Activated CD4-positive, CD25-positive, alpha-beta regulatory T cell (primary cell): ENCODE measurements around the gene ZNF699.
A peak's percentile ranks its signal among the peaks of the same experiment; 100 is the strongest.
"Not testable (repeated sequence)": the region's sequence is repeated elsewhere in the genome, so short reads cannot be mapped to it uniquely, and the experiment has no call there.

ENCODE experiments used
- DNase-seq, 4 experiments: peaks; one replicate each; lab custom pipeline; 2025; lab: John Stamatoyannopoulos, UW

Gene ZNF699

GRCh38 chr19:9309139-9309973 lies at the start of gene ZNF699:
Gene ZNF699, minus strand, starts transcription at chr19:9309838. Its CDS starts 4,719 bp downstream, at chr19:9305119.
- peak; percentile 95 to 97 (median 96) for DNase-seq

GRCh38 chr19:9354651-9355050 lies 45.0 kb upstream of the ZNF699 start:
- DNase-seq: no peak

- no peak for DNase-seq
Observed at GRCh38 chr19:9353011-9353410, 43.4 kb upstream of the ZNF699 start.

- DNase-seq: no peak
Observed at GRCh38 chr19:9352505-9352904, 42.9 kb upstream of the ZNF699 start.

GRCh38 chr19:9348671-9349070 lies 39.0 kb upstream of the ZNF699 start:
- DNase-seq: no peak

GRCh38 chr19:9348253-9348652 lies 38.6 kb upstream of the ZNF699 start:
- DNase-seq: no peak

GRCh38 chr19:9345005-9345404 lies 35.4 kb upstream of the ZNF699 start:
- DNase-seq: no peak

GRCh38 chr19:9342610-9343304 lies 33.1 kb upstream of the ZNF699 start:
- DNase-seq: no peak

- DNase-seq: no peak
Observed at GRCh38 chr19:9329999-9330398, 20.4 kb upstream of the ZNF699 start.

GRCh38 chr19:9324584-9324962 lies 14.9 kb upstream of the ZNF699 start:
- DNase-seq: no peak

- peak; percentile 92 to 94 (median 94) for DNase-seq
Observed at GRCh38 chr19:9323919-9324583, 14.4 kb upstream of the ZNF699 start, which contains the start of gene ZNF559. Gene ZNF559, plus strand, starts transcription at chr19:9324179. Its CDS starts 14,371 bp downstream, at chr19:9338550.

- peak in 2 of 4 experiments; percentile 25 to 32 for DNase-seq
Observed at GRCh38 chr19:9323557-9323918, 13.9 kb upstream of the ZNF699 start.

GRCh38 chr19:9322201-9322600 lies 12.6 kb upstream of the ZNF699 start:
- DNase-seq: not testable (repeated sequence)

GRCh38 chr19:9321756-9322155 lies 12.1 kb upstream of the ZNF699 start:
- DNase-seq: not testable (repeated sequence)

- no peak for DNase-seq
Observed at GRCh38 chr19:9321338-9321737, 11.7 kb upstream of the ZNF699 start.

- DNase-seq: no peak
Observed at GRCh38 chr19:9313756-9314155, 4.1 kb upstream of the ZNF699 start.

GRCh38 chr19:9309974-9310446 lies 372 bp upstream of the ZNF699 start:
- peak in 3 of 4 experiments; percentile 67 to 88 (median 85) for DNase-seq

- DNase-seq: no peak
Observed at GRCh38 chr19:9308091-9308770, 1.4 kb downstream of the ZNF699 start.

GRCh38 chr19:9306443-9306842 lies 3.2 kb downstream of the ZNF699 start:
- no peak for DNase-seq

- no peak for DNase-seq
Observed at GRCh38 chr19:9296336-9296735, 13.3 kb downstream of the ZNF699 start.

- no peak for DNase-seq
Observed at GRCh38 chr19:9295411-9295849, 14.2 kb downstream of the ZNF699 start.
